OCI-LY7 (cell line): ENCODE data around the gene HLA-F.

Experiments used
- CTCF ChIP-seq: fragments of 200-600 bp; sonication (generic); conservative IDR thresholded peaks from 2 replicates; pipeline ENCODE4 v1.5.1; 2014; ENCODE audit warnings: mild to moderate bottlenecking, antibody characterized with exemption, low read length, moderate library complexity, mixed read lengths
- EZH2phosphoT487 ChIP-seq: fragments of 200-600 bp; sonication (generic); IDR thresholded peaks from 2 replicates; pipeline ENCODE4 v1.6.1; 2018; ENCODE audit warnings: low read depth, borderline replicate concordance, mild to moderate bottlenecking, mixed run types, antibody characterized with exemption, low read length, moderate library complexity, mixed read lengths

GRCh38 chr6:29753309-29753644 is 30.0 kb downstream of the HLA-F start:
- TF ChIP-seq CTCF, result no peak; the same call in 1 of the 2 replicates
- TF ChIP-seq EZH2phosphoT487, result no peak
